HG03097 (cell line): ENCODE measurements around the gene MAGEA6.
"Not testable (repeated sequence)": the region's sequence is repeated elsewhere in the genome, so short reads cannot be mapped to it uniquely, and the experiment has no call there.

Experiments used
- ATAC-seq: cut with Tn5 transposase; IDR thresholded peaks from one replicate; pipeline ENCODE4 v1.9.1; 2021; ENCODE audit not compliant: unreplicated experiment, low FRiP score

MAGEA6 gene

DNA sequence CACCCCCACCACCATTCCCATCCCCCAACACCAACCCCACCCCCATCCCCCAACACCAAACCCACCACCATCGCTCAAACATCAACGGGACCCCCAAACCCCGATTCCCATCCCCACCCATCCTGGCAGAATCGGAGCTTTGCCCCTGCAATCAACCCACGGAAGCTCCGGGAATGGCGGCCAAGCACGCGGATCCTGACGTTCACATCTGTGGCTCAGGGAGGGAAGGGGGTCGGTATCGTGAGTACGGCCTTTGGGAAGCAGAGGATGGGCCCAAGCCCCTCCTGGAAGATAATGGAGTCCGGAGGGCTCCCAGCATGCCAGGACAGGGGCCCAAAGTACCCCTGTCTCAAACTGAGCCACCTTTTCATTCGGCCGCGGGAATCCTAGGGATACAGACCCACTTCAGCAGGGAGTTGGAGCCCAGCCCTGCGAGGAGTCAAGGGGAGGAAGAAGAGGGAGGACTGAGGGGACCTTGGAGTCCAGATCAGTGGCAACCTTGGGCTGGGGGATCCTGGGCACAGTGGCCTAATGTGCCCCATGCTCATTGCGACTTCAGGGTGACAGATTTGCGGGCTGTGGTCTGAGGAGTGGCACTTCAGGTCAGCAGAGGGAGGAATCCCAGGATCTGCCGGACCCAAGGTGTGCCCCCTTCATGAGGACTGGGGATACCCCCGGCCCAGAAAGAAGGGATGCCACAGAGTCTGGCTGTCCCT, 35.2 kb downstream of the MAGEA6 start:
- not testable (repeated sequence) for ATAC-seq

DNA sequence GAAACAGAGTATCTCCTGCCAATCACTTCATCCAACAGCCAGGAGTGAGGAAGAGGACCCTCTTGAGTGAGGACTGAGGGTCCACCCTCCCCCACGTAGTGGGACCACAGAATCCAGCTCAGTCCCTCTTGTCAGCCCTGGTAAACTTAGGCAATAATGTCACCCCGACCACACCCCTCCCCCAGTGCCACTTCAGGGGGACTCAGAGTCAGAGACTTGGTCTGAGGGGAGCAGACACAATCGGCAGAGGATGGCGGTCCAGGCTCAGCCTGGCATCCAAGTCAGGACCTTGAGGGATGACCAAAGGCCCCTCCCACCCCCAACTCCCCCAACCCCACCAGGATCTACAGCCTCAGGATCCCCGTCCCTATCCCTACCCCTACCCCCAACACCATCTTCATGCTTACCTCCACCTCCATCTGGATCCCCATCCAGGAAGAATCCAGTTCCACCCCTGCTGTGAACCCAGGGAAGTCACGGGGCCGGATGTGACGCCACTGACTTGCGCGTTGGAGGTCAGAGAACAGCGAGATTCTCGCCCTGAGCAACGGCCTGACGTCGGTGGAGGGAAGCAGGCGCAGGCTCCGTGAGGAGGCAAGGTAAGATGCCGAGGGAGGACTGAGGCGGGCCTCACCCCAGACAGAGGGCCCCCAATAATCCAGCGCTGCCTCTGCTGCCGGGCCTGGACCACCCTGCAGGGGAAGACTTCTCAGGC, 36.1 kb downstream of the MAGEA6 start, which contains the start of the genes CSAG1 and MAGEA12:
Gene CSAG1, minus strand, starts transcription at position 461 of the 715 bp plus-strand sequence. CDS start 1,261 bp downstream, outside the sequence.
Gene MAGEA12, plus strand, starts transcription at position 497 of the 715 bp plus-strand sequence. CDS start 2,405 bp downstream, outside the sequence.
- ATAC-seq: no peak

- no peak for ATAC-seq
Observed at GRCh38 chrX:152725409-152725808, 44.1 kb downstream of the MAGEA6 start.
